ENCODE data around the gene ARID1B.

Gene ARID1B

GRCh38 chr6:156773935-156774852 is 3.0 kb upstream of the ARID1B start:
- peak; percentile 58 for DNase-seq

- DNase-seq, result no peak
These were observed 2.2 kb upstream of the ARID1B start for GRCh38 chr6:156774863-156775405.

- no peak for DNase-seq
These were observed 1.5 kb upstream of the ARID1B start for GRCh38 chr6:156775717-156776116.

- DNase-seq, result peak; percentile 65
These were observed 723 bp upstream of the ARID1B start for GRCh38 chr6:156776470-156776839.

- peak; percentile 64 for DNase-seq
These were observed 637 bp downstream of the ARID1B start for GRCh38 chr6:156777577-156778453.

GRCh38 chr6:156778454-156779205 is 1.5 kb downstream of the ARID1B start:
- peak; percentile 61 for DNase-seq

- DNase-seq, result peak; percentile 32
These were observed 2.3 kb downstream of the ARID1B start for GRCh38 chr6:156779206-156780094.

GRCh38 chr6:156780102-156780641 is 3.0 kb downstream of the ARID1B start:
- DNase-seq, result peak; percentile 92

GRCh38 chr6:156780962-156781853 is 4.0 kb downstream of the ARID1B start:
- DNase-seq, result no peak

GRCh38 chr6:156781861-156782631 is 4.9 kb downstream of the ARID1B start:
- DNase-seq, result no peak

GRCh38 chr6:156782691-156783320 is 5.6 kb downstream of the ARID1B start:
- peak; percentile 46 for DNase-seq

- no peak for DNase-seq
These were observed 6.8 kb downstream of the ARID1B start for GRCh38 chr6:156783958-156784357.

- DNase-seq, result no peak
These were observed 9.5 kb downstream of the ARID1B start for GRCh38 chr6:156786652-156787051.

- DNase-seq, result no peak
These were observed 10.7 kb downstream of the ARID1B start for GRCh38 chr6:156787569-156788492.

- DNase-seq, result no peak
These were observed 12.1 kb downstream of the ARID1B start for GRCh38 chr6:156789081-156789943.

- no peak for DNase-seq
These were observed 13.6 kb downstream of the ARID1B start for GRCh38 chr6:156790711-156791319.
